ENCODE measurements around the gene NAALADL1.
A peak's percentile ranks its signal among the peaks of the same experiment; 100 is the strongest.

The NAALADL1 gene

DNA sequence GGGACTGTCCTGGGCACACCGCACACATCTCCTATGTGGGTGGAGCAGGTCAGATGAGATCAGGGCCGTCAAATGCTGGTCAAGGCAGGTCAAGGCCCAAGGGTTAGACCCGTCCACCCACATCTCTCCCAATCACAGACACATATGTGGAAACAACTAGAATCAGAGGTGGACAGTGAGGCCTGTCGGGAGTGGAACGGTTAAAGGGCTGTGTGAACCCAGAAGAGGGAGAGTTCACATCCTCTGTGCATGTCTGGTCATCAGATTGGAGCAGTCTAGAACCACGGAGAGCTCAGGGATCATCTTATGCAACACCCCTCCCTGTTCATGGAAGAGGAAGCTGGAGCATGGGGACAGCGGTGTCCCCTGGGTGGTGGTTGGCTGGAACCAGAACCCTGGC is 38.5 kb downstream of the NAALADL1 start:
- no peak overlapping the region for H3K4me3 ChIP-seq (replicated peaks in 1 of 2; ENCODE audit: low read depth in 2 of 2, low read length in 2 of 2)
- DNase-seq (ENCODE audit: low read depth in 2 of 2) = no peak
- TF ChIP-seq, protein P1, sequence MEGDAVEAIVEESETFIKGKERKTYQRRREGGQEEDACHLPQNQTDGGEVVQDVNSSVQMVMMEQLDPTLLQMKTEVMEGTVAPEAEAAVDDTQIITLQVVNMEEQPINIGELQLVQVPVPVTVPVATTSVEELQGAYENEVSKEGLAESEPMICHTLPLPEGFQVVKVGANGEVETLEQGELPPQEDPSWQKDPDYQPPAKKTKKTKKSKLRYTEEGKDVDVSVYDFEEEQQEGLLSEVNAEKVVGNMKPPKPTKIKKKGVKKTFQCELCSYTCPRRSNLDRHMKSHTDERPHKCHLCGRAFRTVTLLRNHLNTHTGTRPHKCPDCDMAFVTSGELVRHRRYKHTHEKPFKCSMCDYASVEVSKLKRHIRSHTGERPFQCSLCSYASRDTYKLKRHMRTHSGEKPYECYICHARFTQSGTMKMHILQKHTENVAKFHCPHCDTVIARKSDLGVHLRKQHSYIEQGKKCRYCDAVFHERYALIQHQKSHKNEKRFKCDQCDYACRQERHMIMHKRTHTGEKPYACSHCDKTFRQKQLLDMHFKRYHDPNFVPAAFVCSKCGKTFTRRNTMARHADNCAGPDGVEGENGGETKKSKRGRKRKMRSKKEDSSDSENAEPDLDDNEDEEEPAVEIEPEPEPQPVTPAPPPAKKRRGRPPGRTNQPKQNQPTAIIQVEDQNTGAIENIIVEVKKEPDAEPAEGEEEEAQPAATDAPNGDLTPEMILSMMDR (IDR thresholded peaks at IDR 0.05; ENCODE audit: low read depth, low read length) = no peak

DNA sequence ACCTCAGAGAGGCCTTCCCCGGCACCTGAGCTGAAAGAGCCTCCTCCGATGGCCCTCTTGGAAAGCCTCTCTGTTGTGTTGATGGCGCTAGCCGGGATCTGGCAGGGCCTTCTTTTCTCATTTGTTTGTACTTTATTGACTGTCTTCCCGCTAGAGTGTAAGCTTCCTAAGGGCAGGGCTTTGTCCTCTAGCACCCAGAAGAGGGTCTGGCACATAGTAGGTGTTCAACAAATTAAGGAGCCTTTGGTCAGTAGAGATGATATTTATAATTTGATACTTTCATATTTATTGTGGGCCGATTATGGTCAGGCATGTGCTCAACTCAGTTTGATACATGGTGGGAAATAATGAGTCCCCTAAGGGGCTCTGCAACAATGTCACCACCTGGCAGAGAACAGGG is 40.4 kb downstream of the NAALADL1 start:
- no peak overlapping the region for H3K4me3 ChIP-seq (replicated peaks in 1 of 2; ENCODE audit: low read depth in 2 of 2, low read length in 2 of 2)
- DNase-seq (ENCODE audit: low read depth in 2 of 2) = no peak
- TF ChIP-seq, protein P1 (IDR thresholded peaks at IDR 0.05; ENCODE audit: low read depth, low read length) = no peak

DNA sequence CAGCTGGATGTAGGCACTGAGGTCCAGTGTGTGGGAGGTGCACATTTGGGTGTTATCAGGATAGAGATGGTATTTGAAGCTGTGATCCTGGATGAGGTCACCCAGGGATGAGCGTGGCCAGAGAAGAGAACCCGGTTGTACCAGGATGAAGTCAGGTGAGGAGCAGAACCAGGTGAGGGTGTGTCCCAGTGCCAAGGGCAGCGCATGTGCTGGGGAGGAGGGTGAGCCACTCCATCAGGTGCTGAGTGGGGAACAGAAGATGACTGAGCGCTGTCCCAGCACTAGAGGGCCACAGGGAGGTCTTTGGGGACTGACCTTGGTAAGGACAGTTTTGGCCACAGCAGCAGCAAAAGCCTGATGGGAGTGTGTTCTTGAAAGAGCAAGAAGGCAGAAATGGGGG is 41.6 kb downstream of the NAALADL1 start:
- H3K4me3 ChIP-seq (replicated peaks in 1 of 2; ENCODE audit: low read depth in 2 of 2, low read length in 2 of 2) = no peak overlapping the region
- DNase-seq (ENCODE audit: low read depth in 2 of 2) = no peak
- TF ChIP-seq, protein P1 (IDR thresholded peaks at IDR 0.05; ENCODE audit: low read depth, low read length) = no peak

DNA sequence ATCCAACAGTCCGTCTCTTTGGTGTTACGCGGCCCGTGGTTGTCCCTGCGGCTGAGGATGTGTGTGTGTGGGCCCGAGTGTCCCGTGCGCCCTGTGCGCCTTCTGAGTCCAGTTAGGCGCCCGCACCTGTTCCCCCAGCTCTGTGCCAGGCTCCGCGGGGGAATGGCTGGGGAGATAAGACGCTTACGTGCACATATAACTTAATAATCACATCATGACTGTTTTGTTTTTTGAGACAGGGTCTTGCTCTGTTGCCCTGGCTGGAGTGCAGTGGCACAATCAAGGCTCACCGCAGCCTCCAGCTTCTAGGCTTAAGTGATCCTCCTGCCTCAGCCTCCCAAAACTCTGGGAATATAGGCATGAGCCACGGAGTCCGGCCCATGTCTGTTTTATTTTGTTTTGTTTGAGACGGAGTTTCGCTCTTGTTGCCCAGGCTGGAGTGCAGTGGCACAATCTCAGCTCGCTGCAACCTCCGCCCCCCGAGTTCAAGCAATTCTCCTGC is 43.6 kb downstream of the NAALADL1 start:
- TF ChIP-seq, protein P1 (IDR thresholded peaks at IDR 0.05; ENCODE audit: low read depth, low read length) = no peak
- DNase-seq (ENCODE audit: low read depth in 2 of 2) = no peak
- peak overlapping the region; percentile 84 to 85 for H3K4me3 ChIP-seq (replicated peaks in 1 of 2; ENCODE audit: low read depth in 2 of 2, low read length in 2 of 2)

DNA sequence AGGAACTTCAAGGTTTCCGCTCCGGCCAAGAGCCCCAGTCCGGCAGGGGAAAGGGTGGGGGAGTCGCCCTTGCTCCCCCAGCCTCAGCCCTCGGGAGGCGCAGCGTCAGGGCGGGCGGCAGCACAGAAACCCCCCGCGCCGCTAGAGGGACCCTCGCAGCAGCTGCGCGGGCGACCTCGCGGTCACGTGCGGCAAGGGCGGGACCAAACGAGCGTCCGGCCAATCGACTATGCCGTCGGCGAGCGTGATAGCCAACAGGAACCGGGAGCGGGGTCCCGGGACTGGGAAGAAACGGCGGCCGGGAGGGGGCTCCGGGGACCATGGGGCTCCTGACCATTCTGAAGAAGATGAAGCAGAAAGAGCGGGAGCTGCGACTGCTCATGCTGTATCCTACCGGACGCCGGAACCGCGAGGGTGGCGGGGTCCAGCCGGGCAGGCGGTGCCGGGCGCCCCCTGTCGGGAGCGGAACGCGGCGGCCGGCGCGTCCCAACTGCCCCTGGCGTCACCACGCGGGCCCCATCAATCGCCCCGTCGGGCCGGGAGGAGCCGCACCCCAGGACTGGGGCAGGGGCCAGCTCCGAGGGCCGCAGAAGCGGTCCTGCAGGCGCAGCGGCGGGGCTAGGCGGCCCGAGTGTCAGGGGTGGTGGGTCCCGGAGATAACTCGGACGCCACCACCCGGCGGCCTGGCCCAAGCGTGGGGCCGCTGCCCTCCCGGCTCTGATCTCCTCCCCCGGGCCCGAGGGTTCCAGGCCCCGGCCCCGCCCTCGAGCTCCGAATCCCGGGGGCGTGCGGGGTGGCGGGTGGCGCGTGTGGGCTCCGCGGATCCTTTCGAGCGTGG is 44.2 kb downstream of the NAALADL1 start, which contains the start of gene ARL2:
Gene ARL2 (plus strand): TSS at position 273 of the 838 bp plus-strand sequence. CDS start 48 bp downstream, at position 321.
- TF ChIP-seq, protein P1 (IDR thresholded peaks at IDR 0.05; ENCODE audit: low read depth, low read length) = no peak
- peak within 1 kb of the TSS; percentile 84 to 85 for H3K4me3 ChIP-seq (replicated peaks in 1 of 2; ENCODE audit: low read depth in 2 of 2, low read length in 2 of 2)
- peak; percentile 88 to 93 for DNase-seq (ENCODE audit: low read depth in 2 of 2)

DNA sequence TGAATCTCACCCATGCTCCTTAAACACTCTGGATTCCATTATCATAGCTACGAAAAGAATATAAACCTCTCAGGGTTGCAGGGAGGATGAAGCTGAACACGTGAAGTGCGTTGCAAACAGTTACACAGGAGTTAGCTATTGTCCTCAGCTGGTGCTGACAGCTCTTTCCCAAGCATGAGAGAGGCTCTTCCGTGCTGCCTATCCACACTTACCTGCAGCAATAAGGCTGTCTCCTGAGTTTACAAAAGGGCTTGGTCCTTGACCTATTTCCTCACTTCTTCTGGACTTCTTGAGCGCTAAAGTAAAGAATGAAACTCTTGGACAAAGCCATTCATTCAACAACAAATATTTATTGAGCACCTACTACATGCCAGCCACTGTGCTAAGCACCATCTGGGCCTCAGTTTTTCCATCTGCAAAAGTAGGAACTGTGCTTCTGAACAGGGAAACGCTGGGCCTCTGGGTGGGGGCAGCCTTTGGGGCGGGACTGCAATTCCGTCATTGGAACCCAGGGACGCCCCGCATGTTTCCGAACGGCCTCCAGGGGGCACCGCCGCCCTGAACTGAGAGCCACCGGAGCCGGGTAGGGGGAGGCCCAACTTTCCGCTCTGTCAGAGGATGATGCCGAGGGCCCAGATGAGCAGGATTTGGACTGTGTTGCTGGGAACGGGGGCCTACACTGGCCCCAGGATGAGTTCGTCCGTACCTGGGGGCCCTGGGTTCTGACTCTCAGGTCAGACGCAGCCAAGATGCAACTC is 45.0 kb downstream of the NAALADL1 start:
- DNase-seq (ENCODE audit: low read depth in 2 of 2) = peak; percentile 90 to 91
- TF ChIP-seq, protein P1 (IDR thresholded peaks at IDR 0.05; ENCODE audit: low read depth, low read length) = peak; percentile 78
- peak overlapping the region; percentile 84 to 85 for H3K4me3 ChIP-seq (replicated peaks in 1 of 2; ENCODE audit: low read depth in 2 of 2, low read length in 2 of 2)

All from cardiac fibroblast (primary cell).